Stimulated activated CD4-positive, alpha-beta T cell treated with anti-CD3 and anti-CD28 coated beads, TNF-alpha, amount 100 ng/mL, for 48 hours (primary cell): Measurements from ENCODE around the gene DCDC2C.

Experiments used
- DNase-seq, 3 donors: peaks; one replicate each; pipeline ENCODE4 v3.0.0-alpha.2; 2020; ENCODE audit warnings: low read depth in 3 of 3

Gene DCDC2C

GRCh38 chr2:3703236-3703756 lies at the start of gene DCDC2C:
DCDC2C (plus strand) TSS chr2:3703575; CDS start chr2:3703752, 177 bp downstream.
- DNase-seq = no peak

GRCh38 chr2:3654011-3654410 lies 49.4 kb upstream of the DCDC2C start:
- no peak for DNase-seq

GRCh38 chr2:3654531-3655225 lies 48.7 kb upstream of the DCDC2C start:
- no peak for DNase-seq

GRCh38 chr2:3655871-3656761 lies 47.3 kb upstream of the DCDC2C start:
- DNase-seq = no peak

GRCh38 chr2:3656762-3657721 lies 46.3 kb upstream of the DCDC2C start:
- DNase-seq = no peak

GRCh38 chr2:3657881-3658280 lies 45.5 kb upstream of the DCDC2C start, which contains the start of gene ALLC:
ALLC (plus strand) TSS chr2:3658200; CDS start chr2:3671158, 12,958 bp downstream.
- DNase-seq = no peak

GRCh38 chr2:3659447-3660432 lies 43.6 kb upstream of the DCDC2C start:
- no peak for DNase-seq

- peak in 1 of 3 donors; percentile 22 for DNase-seq
These were observed 42.7 kb upstream of the DCDC2C start for GRCh38 chr2:3660640-3661039.

GRCh38 chr2:3661149-3661660 lies 42.2 kb upstream of the DCDC2C start:
- DNase-seq = no peak

- DNase-seq = no peak
These were observed 41.1 kb upstream of the DCDC2C start for GRCh38 chr2:3662239-3662638.

- DNase-seq = no peak
These were observed 39.3 kb upstream of the DCDC2C start for GRCh38 chr2:3664118-3664517.

GRCh38 chr2:3664925-3665324 lies 38.5 kb upstream of the DCDC2C start:
- DNase-seq = no peak

GRCh38 chr2:3665886-3666612 lies 37.3 kb upstream of the DCDC2C start:
- DNase-seq = no peak

- DNase-seq = no peak
These were observed 36.8 kb upstream of the DCDC2C start for GRCh38 chr2:3666613-3666975.

GRCh38 chr2:3667151-3667631 lies 36.2 kb upstream of the DCDC2C start:
- DNase-seq = no peak

- no peak for DNase-seq
These were observed 33.7 kb upstream of the DCDC2C start for GRCh38 chr2:3669656-3670055.

- no peak for DNase-seq
These were observed 33.0 kb upstream of the DCDC2C start for GRCh38 chr2:3670376-3670775.

GRCh38 chr2:3670941-3671340 lies 32.4 kb upstream of the DCDC2C start:
- no peak for DNase-seq
